ENCODE data around the gene RTL10.

- TF ChIP-seq SP1 (IDR thresholded peaks at IDR 0.05) (no peak), FOXA1 (IDR thresholded peaks at IDR 0.05) (no peak), LEF1 (IDR thresholded peaks at IDR 0.05; ENCODE audit: borderline replicate concordance) (no peak), FOXM1 (IDR thresholded peaks at IDR 0.05; ENCODE audit: borderline replicate concordance) (no peak), SUZ12 (IDR thresholded peaks at IDR 0.05) (no peak), ELF4 (IDR thresholded peaks at IDR 0.05) (no peak)
Measured at GRCh38 chr22:19823191-19823901, 31.3 kb downstream of the RTL10 start.

Measured in HEK293T (cell line).